HCT116 (cell line): ENCODE measurements around the gene CARNS1. TPM values are rescaled to one million over a fixed set of nuclear protein-coding genes. Genes with fewer than 3 reads are reported as not detected.
A peak's percentile ranks its signal among the peaks of the same experiment; 100 is the strongest.
"Not testable (repeated sequence)": the region's sequence is repeated elsewhere in the genome, so short reads cannot be mapped to it uniquely, and the experiment has no call there.

Experiments
- ATAC-seq: fragments of 200-7000 bp; cut with Tn5 transposase; 2 replicates; pipeline ENCODE4 v1.9.1; 2020; ENCODE audit warnings: mild to moderate bottlenecking, moderate library complexity
- BruUV-seq: library from RNA; stranded (reverse); fragments of 400-500 nt; replicated peaks from 2 replicates; lab custom pipeline; 2021; lab: Mats Ljungman, UMichigan
- CTCF ChIA-PET: fragments of 300-600 bp; sonication (Branson Sonifier 250); formaldehyde crosslinking; loops from one replicate; lab custom pipeline; 2021; ENCODE audit warnings: antibody characterized with exemption; lab: Charles Lee
- POLR2A ChIA-PET: fragments of 300-600, 350-600 bp; sonication (Branson Sonifier 250); formaldehyde crosslinking; loops from one replicate; lab custom pipeline; 2021; ENCODE audit warnings: antibody characterized with exemption; lab: Charles Lee
- RAD21 ChIA-PET, 2 experiments: fragments of 300-600 bp; sonication (Branson Sonifier 250); formaldehyde crosslinking; loops; one replicate each; lab custom pipeline; 2023; ENCODE audit warnings: low total read pairs in 2 of 2; ENCODE audit not compliant: uncharacterized antibody in 2 of 2, unreplicated experiment in 2 of 2, low non-redundant PET in 1 of 2; lab: Charles Lee
- DNase-seq: peaks from one replicate; pipeline ENCODE4 v3.0.0-alpha.2; 2010; ENCODE audit warnings: low read depth, low spot score
- H2AFZ ChIP-seq: fragments of 200-600 bp; shearing (Covaris generic), sonication (generic); 2 replicates; pipeline ENCODE4 v1.6.1; 2017; ENCODE audit warnings: low read depth, mixed run types, mixed read lengths, antibody characterized with exemption, low read length; ENCODE audit not compliant: poor library complexity, severe bottlenecking
- H3K27ac ChIP-seq: 2 replicates; pipeline ENCODE4 v1.5.1; 2012; ENCODE audit warnings: low read depth, low read length
- H3K27me3 ChIP-seq: fragments of 200-600 bp; sonication (generic); 2 replicates; pipeline ENCODE4 v1.6.1; 2016; ENCODE audit warnings: mixed run types, low read length, mixed read lengths; ENCODE audit not compliant: insufficient read depth
- H3K36me3 ChIP-seq, 2 experiments: fragments of 200-500 bp in 1 of 2; fragments of 200-600 bp in 1 of 2; sonication (Bioruptor generic) in 1 of 2; sonication (generic) in 1 of 2; 2 replicates each; pipeline versions ENCODE4 v1.5.1 to v1.6.1; 2014 to 2016; ENCODE audit warnings: low read length in 2 of 2, inconsistent platforms in 1 of 2, mixed read lengths in 1 of 2, mixed run types in 1 of 2; ENCODE audit not compliant: insufficient read depth in 2 of 2, control insufficient read depth in 1 of 2
- H3K4me1 ChIP-seq, 2 experiments: fragments of 200-600 bp in 1 of 2; sonication (generic) in 1 of 2; 2 replicates each; pipeline versions ENCODE4 v1.5.1 to v1.6.1; 2012 to 2017; ENCODE audit warnings: low read length in 2 of 2, inconsistent platforms in 1 of 2, mild to moderate bottlenecking in 1 of 2, mixed read lengths in 1 of 2, mixed run types in 1 of 2, moderate library complexity in 1 of 2; ENCODE audit not compliant: insufficient read depth in 2 of 2, control insufficient read depth in 1 of 2
- H3K4me2 ChIP-seq: fragments of 200-600 bp; sonication (generic); 2 replicates; pipeline ENCODE4 v1.6.1; 2017; ENCODE audit warnings: mixed run types, low read length, mixed read lengths
- H3K4me3 ChIP-seq, 2 experiments: fragments of 200-600 bp in 1 of 2; sonication (generic) in 1 of 2; replicated peaks in 1 of 2; 2 replicates each; pipeline ENCODE4 v1.5.1; 2011 to 2016; ENCODE audit warnings: low read length in 2 of 2, control low read depth in 1 of 2, low read depth in 1 of 2, mild to moderate bottlenecking in 1 of 2, mixed read lengths in 1 of 2, mixed run types in 1 of 2
- H3K79me2 ChIP-seq: fragments of 200-600 bp; sonication (generic); 2 replicates; pipeline ENCODE4 v1.6.1; 2017; ENCODE audit warnings: mild to moderate bottlenecking, mixed run types, low read length, moderate library complexity, mixed read lengths; ENCODE audit not compliant: insufficient read depth
- H3K9ac ChIP-seq: fragments of 200-600 bp; sonication (generic); 2 replicates; pipeline ENCODE4 v1.6.1; 2016; ENCODE audit warnings: low read length, mixed read lengths
- H3K9me2 ChIP-seq: fragments of 200-600 bp; sonication (generic), shearing (Covaris generic); 2 replicates; pipeline ENCODE4 v1.6.1; 2017; ENCODE audit warnings: mixed run types, mild to moderate bottlenecking, moderate library complexity; ENCODE audit not compliant: insufficient read depth
- H3K9me3 ChIP-seq, 2 experiments: fragments of 200-500 bp in 1 of 2; fragments of 200-600 bp in 1 of 2; sonication (Bioruptor generic) in 1 of 2; sonication (generic) in 1 of 2; 2 replicates each; pipeline ENCODE4 v1.6.1; 2014 to 2017; ENCODE audit warnings: low read length in 2 of 2, mixed read lengths in 2 of 2, inconsistent platforms in 1 of 2, low read depth in 1 of 2, mild to moderate bottlenecking in 1 of 2, mixed run types in 1 of 2, moderate library complexity in 1 of 2; ENCODE audit not compliant: control insufficient read depth in 1 of 2, insufficient read depth in 1 of 2
- H4K20me1 ChIP-seq: fragments of 200-600 bp; sonication (generic), shearing (Covaris generic); 2 replicates; pipeline ENCODE4 v1.6.1; 2017; ENCODE audit warnings: mixed run types, mild to moderate bottlenecking, moderate library complexity; ENCODE audit not compliant: insufficient read depth
- CBX3 ChIP-seq: IDR thresholded peaks from 2 replicates; pipeline ENCODE4 v1.6.1; 2012; ENCODE audit warnings: low read depth
- EGR1 ChIP-seq: IDR thresholded peaks from 2 replicates; pipeline ENCODE4 v1.6.1; 2012; ENCODE audit warnings: low read depth
- EZH2phosphoT487 ChIP-seq: fragments of 200-600 bp; IDR thresholded peaks from 2 replicates; pipeline ENCODE4 v1.6.1; 2018; ENCODE audit warnings: antibody characterized with exemption, borderline replicate concordance
- POLR2AphosphoS5 ChIP-seq: IDR thresholded peaks from 2 replicates; pipeline ENCODE4 v1.6.1; 2011; ENCODE audit warnings: mild to moderate bottlenecking, low read depth, low read length, moderate library complexity
- SP1 ChIP-seq: IDR thresholded peaks from 2 replicates; pipeline ENCODE4 v1.6.1; 2012; ENCODE audit warnings: low read depth
- TCF7L2 ChIP-seq: IDR thresholded peaks from 2 replicates; pipeline ENCODE4 v1.7.0; 2011; ENCODE audit warnings: borderline replicate concordance, inconsistent platforms; ENCODE audit not compliant: insufficient read depth, insufficient read length; ENCODE audit errors: extremely low read depth
- ZNF274 ChIP-seq: fragments of 200-500 bp; sonication (Bioruptor generic); IDR thresholded peaks from 2 replicates; pipeline ENCODE4 v1.6.1; 2014; ENCODE audit warnings: mild to moderate bottlenecking, low read depth, low read length, inconsistent platforms
- intact Hi-C: fragments of 100-400 bp; cut with micrococcal nuclease; formaldehyde crosslinking; loops from 2 replicates; pipeline ENCODE4 v1.10.0; 2022
- total RNA-seq: library from RNA; stranded (reverse); gene quantifications from one replicate; pipeline ENCODE4 v1.2.1, GENCODE V29; 2021; ENCODE audit not compliant: unreplicated experiment

CARNS1 gene
- total RNA-seq, 1 experiment from 2014 or later, result 1.0 TPM

GRCh38 chr11:67465530-67465929, 50.1 kb downstream of the CARNS1 start:
- H3K36me3 ChIP-seq, DNase-seq, H3K9me2 ChIP-seq, H4K20me1 ChIP-seq, BruUV-seq, H3K9me3 ChIP-seq, H2AFZ ChIP-seq, CTCF ChIA-PET, ATAC-seq, H3K27me3 ChIP-seq: not testable (repeated sequence)
- H3K4me1 ChIP-seq, result peaks cover 35 to 59% of the 10 kb centered on the region in 2 experiments
- ChIA-PET POLR2A (interaction anchor here (1.0 kb wide), 1 partner anchor 8 kb away, joined by 3 read pairs; no protein-coding TSS in a partner anchor), RAD21 (interaction anchor here in 1 of 2 experiments (0.6 kb wide), 1 partner anchor 74 kb away, joined by 3 read pairs; the partner anchor contains the start of gene RAD9A)
- TF ChIP-seq POLR2AphosphoS5, result peak; percentile 51; the same call in 1 of the 2 replicates
- H3K4me3 ChIP-seq, result peak overlapping the region; percentile 87 to 96
- H3K79me2 ChIP-seq, result peaks cover 15% of the 10 kb centered on the region; the same call in 1 of the 2 replicates
- H3K4me2 ChIP-seq, result peak overlapping the region; percentile 100
- intact Hi-C loops, result loop anchor here (2.0 to 5.0 kb wide), 2 partner anchors 37 to 113 kb away; partner anchors contain the start of genes POLD4 and RPS6KB2
- H3K27ac ChIP-seq, result peak overlapping the region; percentile 98
- H3K9ac ChIP-seq, result peak overlapping the region; percentile 97

- no peaks in the 10 kb centered on the region for H3K9me2 ChIP-seq
- H3K4me3 ChIP-seq, result no peak overlapping the region
- DNase-seq, result no peak
- H3K4me2 ChIP-seq, result peak overlapping the region; percentile 100
- RAD21 ChIA-PET, result no interaction called here
- H3K9me3 ChIP-seq, result no peaks in the 10 kb centered on the region
- CTCF ChIA-PET, result interaction anchor here (1.5 kb wide), 1 partner anchor 27 kb away, joined by 3 read pairs; no protein-coding TSS in a partner anchor
- POLR2A ChIA-PET, result interaction anchor here (1.0 kb wide), 1 partner anchor 8 kb away, joined by 3 read pairs; no protein-coding TSS in a partner anchor
- no peaks in the 10 kb centered on the region for H4K20me1 ChIP-seq
- peaks cover 15% of the 10 kb centered on the region; the same call in 1 of the 2 replicates for H3K79me2 ChIP-seq
- H3K4me1 ChIP-seq, result peaks cover 35 to 59% of the 10 kb centered on the region in 2 experiments
- no peaks in the 10 kb centered on the region for H3K36me3 ChIP-seq
- peak overlapping the region; percentile 98 for H3K27ac ChIP-seq
- no TSS peak for BruUV-seq
- intact Hi-C loops, result loop anchor here (5.0 kb wide), 1 partner anchor 114 kb away; the partner anchor contains the start of gene POLD4
- no peak for TF ChIP-seq SP1
- TF ChIP-seq EZH2phosphoT487, result no peak
- no peak for TF ChIP-seq CBX3
- TF ChIP-seq EGR1, result no peak
- TF ChIP-seq TCF7L2, result no peak
- TF ChIP-seq ZNF274, result no peak
- TF ChIP-seq, all 23 proteins: peak for 0
- Histone ChIP-seq H3K9ac (no peak overlapping the region), H2AFZ (no peak overlapping the region), H3K27me3 (no peaks in the 10 kb centered on the region)
- ATAC-seq, result no peak
Measured at GRCh38 chr11:67466367-67466766, 50.9 kb downstream of the CARNS1 start.
